Suppressor macrophage treated with lipopolysaccharide for 4 hours (primary cell): ENCODE data around the gene ZNF814.
"Not testable (repeated sequence)": the region's sequence is repeated elsewhere in the genome, so short reads cannot be mapped to it uniquely, and the experiment has no call there.

ENCODE experiments used
- DNase-seq: peaks from one replicate; pipeline ENCODE4 v3.0.0-alpha.2; 2020

Gene ZNF814

GRCh38 chr19:57888560-57889231 is at the start of gene ZNF814:
Gene ZNF814, minus strand, starts transcription at chr19:57889037. Its CDS starts 235 bp downstream, at chr19:57888802.
- DNase-seq: peak; percentile 76

GRCh38 chr19:57935731-57936130 is 46.9 kb upstream of the ZNF814 start:
- no peak for DNase-seq

DNA sequence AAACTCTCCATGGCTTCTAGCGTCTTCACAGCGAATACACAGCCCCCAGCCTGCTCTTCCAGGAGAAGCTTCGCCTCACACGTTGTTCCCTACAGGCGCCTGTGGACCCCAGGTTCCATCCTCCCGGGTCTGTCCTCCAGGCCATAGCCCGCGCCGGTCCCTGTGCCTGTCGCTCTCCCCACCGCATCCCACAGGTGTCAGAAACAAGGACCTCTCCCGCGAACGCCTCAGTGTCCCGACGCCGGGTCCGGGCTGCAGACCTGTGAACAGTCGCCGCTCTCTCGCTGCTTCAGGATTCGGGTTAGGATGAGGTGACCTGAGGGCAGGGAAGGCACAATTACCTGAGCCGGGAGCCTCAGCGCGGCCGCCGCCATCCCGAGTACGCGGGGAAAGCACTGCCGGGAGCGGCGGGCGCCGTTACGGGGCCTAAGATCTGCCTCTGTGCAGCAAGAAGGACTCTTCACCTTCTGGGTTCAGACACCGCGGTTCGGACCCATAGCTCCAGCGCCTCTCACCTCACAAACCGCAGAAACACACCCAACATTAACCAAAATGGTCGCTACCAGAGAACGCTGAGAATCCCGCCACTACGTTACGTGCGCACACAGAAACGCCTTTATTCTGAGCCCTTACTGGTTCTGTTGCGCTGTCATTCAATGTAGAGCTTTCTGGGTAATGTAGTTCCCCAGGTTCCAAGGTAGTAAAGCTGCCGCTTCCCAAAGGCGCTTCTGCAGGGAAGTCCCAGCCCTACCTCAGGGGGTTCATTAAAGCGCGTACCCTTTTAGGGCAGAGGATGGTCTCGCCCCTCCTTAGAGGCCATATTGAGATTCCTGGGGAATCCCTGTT is 46.2 kb upstream of the ZNF814 start, which contains the start of gene ZNF418:
ZNF418 (minus strand) TSS at position 583 of the 846 bp plus-strand sequence. CDS start 1,580 bp downstream, outside the sequence.
- DNase-seq: peak; percentile 70

DNA sequence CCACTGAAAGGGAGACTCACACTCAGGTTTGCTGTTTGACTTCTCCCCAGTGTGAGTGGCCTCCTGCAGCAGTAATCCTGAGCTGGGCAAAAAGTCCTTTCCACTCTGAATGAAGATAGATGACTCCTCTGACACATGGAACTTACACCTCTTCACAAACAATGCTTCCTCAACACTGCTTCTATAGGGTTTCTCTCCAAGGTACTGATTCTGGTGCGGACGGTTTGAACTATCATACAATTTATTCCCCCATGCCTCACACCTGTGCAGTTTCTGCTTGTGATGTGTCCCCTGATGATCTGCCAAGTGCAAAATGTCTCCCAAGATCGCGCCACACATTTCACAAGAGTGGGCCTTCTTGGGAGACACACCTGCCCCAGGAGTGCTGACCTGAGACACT is 38.8 kb upstream of the ZNF814 start:
- DNase-seq: no peak

- peak; percentile 95 for DNase-seq
Observed at GRCh38 chr19:57916168-57916995, 27.5 kb upstream of the ZNF814 start, which contains the start of gene ZNF417. Gene ZNF417, minus strand, starts transcription at chr19:57916592. Its CDS starts 181 bp downstream, at chr19:57916411.

DNA sequence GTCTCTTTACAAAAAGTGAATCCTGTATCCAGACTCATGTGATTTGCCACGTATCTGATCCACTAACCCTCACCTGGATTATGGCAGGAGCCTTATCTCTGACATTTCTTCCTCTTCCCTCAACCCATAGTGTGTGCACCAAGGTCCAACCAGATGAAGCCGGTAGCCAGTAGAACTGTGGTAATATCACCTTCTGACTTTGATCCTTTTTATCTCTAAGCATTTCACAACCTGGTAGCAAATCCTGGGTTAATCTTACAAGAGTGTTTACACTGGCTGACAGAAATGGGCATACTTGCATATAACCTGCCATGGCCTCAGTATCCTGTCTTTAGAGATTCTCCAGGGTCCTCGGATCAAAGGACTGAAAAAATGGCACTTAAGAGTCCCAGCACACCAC is 25.7 kb upstream of the ZNF814 start:
- no peak for DNase-seq

GRCh38 chr19:57907394-57907793 is 18.6 kb upstream of the ZNF814 start:
- no peak for DNase-seq

DNA sequence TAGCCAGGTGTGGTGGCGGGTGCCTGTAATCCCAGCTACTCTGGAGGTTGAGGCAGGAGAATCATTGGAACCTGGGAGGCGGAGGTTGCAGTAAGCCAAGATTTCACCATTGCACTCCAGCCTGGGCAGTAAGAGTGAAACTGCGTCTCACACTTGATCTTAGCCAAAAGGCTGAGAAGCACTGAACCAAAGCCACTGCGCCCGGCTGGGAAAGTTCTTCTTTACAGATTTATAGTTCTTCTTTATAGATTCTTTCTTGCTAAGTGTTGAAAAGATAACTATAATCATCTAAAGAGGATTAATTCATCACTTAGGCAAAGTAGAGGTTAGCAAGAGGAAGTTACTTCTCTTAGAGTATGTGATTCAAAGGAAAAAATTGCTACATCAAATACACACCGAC is 16.4 kb upstream of the ZNF814 start:
- peak; percentile 14 for DNase-seq

DNA sequence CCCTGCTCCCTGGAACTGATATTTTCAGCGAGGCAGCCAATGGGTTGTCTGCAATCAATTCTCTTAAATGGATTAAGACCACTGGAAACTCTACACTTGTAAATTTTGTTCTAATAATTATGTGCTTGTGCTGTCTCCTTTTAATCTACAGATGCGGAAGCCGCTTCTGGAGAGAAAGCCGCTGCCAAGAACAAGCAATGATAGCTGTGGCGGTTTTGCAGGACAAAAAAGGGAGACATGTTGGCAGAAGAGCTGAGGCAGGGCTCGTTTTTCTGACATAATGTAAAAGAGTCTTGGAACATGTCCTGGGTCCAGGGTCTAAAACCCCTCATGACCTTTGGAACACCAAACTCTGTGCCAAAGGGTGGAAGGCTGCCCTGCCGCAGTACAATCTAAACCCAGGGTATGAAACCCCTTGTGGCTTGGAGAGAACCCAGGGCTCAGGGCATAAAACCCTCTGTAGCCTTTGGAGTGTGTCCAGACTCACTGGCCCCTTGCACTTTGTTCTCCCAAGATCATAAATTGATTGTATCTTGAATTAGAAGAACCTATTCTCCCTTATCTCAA is 14.9 kb upstream of the ZNF814 start:
- no peak for DNase-seq

DNA sequence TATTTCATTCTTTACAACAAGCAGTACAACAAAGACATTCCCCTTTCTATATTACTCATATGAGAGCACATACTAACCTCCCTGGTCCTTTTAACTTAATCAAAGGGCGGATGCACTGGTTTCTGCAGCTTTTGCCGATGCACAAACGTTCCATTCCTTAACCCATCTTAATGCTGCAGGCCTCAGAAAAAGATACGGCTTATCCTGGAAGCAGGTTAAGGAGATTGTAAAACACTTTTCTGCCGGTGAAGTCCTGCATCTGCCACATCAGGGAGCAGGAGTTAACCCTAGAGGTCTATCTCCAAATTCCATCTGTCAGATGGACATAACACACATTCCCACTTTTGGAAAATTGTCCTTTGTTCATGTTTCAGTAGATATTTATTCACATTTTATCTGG is 11.5 kb upstream of the ZNF814 start:
- no peak for DNase-seq

DNA sequence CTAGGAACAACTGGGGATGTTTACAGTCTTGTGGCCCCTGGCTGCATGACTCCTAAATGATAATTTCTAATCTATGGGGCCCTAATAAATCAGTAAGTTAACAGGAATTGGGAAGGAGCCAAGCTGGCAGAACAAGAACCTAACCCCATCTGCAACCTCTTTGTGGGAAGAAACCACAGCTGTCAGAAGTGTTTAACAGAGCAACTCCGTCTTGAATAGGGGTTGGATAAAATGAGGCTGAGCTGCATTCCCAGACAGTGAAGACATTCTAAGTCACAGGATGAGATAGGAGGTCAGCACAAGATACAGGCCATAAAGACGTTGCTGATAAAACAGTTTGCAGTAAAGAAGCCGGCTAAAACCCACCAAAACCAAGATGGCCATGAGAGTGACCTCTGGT is 1.9 kb upstream of the ZNF814 start:
- not testable (repeated sequence) for DNase-seq

- DNase-seq: no peak
Observed at GRCh38 chr19:57888107-57888559, 704 bp downstream of the ZNF814 start.

GRCh38 chr19:57887195-57887941 is 1.5 kb downstream of the ZNF814 start:
- no peak for DNase-seq

GRCh38 chr19:57886046-57886445 is 2.8 kb downstream of the ZNF814 start:
- no peak for DNase-seq

DNA sequence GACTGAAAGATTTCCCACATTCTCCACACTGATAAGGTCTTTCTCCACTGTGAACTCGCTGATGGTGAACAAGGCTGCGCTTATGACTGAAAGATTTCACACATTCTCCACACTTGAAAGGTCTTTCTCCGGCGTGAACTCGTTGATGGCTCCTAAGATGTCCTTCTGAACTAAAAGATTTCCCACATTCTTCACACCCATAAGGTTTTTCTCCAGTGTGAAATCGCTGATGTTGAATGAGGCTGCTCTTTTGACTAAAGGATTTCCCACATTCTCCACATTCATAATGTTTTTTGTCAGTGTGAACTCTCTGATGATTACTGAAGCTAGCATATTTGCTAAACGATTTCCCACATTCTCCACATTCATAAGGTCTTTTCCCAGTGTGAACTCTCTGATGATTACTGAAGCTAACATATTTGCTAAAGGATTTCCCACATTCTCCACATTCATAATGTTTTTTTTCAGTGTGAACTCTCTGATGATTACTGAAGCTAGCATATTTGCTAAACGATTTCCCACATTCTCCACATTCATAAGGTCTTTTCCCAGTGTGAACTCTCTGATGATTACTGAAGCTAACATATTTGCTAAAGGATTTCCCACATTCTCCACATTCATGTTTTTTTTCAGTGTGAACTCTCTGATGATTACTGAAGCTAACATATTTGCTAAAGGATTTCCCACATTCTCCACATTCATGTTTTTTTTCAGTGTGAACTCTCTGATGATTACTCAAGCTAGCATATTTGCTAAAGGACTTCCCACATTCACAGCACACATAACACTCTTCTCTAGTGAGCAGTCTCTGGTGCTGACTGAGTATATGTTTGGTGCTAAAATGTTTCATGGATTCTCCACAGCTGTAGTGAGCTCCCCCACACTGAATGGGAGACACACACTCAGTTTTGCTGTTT is 14.7 kb downstream of the ZNF814 start:
- not testable (repeated sequence) for DNase-seq

- DNase-seq: no peak
Observed at GRCh38 chr19:57872450-57872849, 16.4 kb downstream of the ZNF814 start.

DNA sequence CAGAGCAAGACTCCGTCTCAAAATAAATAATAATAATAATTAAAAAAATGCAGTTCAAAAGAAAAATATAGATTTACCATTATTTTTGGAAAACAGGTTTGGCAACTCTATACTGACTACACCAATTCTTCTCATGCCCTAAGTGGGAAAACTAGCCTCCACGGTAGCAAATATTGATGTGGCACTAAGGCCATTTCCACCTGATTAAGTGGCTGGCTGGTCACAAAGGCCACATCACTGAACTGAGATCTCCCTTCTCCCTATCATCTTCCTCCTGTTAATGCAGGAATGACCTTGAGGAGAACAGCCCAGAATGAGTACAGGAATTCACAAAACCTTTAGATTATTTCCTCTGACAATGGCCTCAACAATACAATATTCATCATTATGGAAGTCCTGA is 18.6 kb downstream of the ZNF814 start:
- DNase-seq: no peak

GRCh38 chr19:57869655-57870054 is 19.2 kb downstream of the ZNF814 start:
- DNase-seq: not testable (repeated sequence)

DNA sequence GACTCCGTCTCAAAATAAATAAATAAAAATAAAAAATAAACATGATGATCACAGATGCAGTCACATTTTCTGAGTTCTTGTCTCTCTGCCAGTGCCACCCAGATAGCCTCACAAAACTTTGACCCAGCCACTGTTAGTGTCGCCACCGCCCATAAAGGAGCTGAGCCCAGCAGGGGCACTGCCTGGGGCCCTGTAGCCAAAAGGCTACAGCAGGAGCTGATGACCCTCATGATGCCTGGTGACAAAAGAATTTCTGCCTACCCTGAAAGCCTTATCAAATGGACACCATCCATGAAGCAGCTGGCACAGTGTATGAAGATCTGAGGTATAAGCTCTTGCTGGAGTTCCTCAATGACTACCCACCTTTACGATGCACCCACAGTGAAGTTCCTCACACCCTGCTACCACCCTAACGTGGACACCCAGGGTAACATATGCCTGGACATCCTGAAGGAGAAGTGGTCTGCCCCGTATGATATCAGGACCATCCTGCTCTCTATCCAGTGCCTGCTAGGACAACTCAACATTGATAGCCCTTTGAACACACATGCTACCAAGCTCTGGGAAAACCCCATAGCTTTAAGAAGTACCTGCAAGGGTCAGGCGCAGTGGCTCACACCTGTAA is 20.9 kb downstream of the ZNF814 start:
- no peak for DNase-seq

DNA sequence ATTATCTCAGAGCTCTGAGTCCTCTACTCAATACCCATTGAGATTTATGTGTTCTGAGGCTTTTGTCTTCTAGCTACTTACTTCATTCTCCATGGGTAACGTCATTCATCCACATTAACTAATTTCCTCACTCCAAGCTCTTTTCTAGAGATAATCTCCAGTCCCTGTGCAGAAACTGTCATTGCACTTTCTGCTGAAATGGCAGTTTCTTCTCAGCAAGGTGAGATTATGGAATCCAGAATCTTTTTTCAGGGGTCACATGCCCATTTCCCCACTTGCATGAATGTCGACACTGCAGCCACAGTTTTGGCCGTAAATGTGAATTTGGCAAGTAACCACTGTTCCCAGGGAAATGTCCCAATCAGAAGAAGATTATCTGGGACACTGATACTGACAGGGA is 26.5 kb downstream of the ZNF814 start:
- not testable (repeated sequence) for DNase-seq
